GM19351 (cell line): Measurements from ENCODE around the gene ERBB3.
"Not testable (repeated sequence)": the region's sequence is repeated elsewhere in the genome, so short reads cannot be mapped to it uniquely, and the experiment has no call there.

Experiments used
- ATAC-seq: cut with Tn5 transposase; IDR thresholded peaks from one replicate; pipeline ENCODE4 v1.9.1; 2021; ENCODE audit warnings: mild to moderate bottlenecking, moderate library complexity; ENCODE audit not compliant: unreplicated experiment

Gene ERBB3

GRCh38 chr12:56079723-56080555 lies at the start of gene ERBB3:
Gene ERBB3, plus strand, starts transcription at chr12:56080165. Its CDS starts 136 bp downstream, at chr12:56080301.
- ATAC-seq: peak; percentile 33

- no peak for ATAC-seq
Measured at GRCh38 chr12:56031987-56032386, 48.0 kb upstream of the ERBB3 start.

GRCh38 chr12:56034586-56035332 lies 45.2 kb upstream of the ERBB3 start:
- ATAC-seq: no peak

GRCh38 chr12:56037161-56037560 lies 42.8 kb upstream of the ERBB3 start:
- ATAC-seq: no peak

GRCh38 chr12:56038022-56038655 lies 41.8 kb upstream of the ERBB3 start:
- no peak for ATAC-seq

- ATAC-seq: no peak
Measured at GRCh38 chr12:56040151-56040550, 39.8 kb upstream of the ERBB3 start.

- peak; percentile 7 for ATAC-seq
Measured at GRCh38 chr12:56040963-56041551, 38.9 kb upstream of the ERBB3 start.

- peak; percentile 94 for ATAC-seq
Measured at GRCh38 chr12:56041552-56042429, 38.2 kb upstream of the ERBB3 start, which contains the start of gene RPS26. Gene RPS26, plus strand, starts transcription at chr12:56041918. Its CDS starts 249 bp downstream, at chr12:56042167.

GRCh38 chr12:56042430-56042813 lies 37.5 kb upstream of the ERBB3 start:
- not testable (repeated sequence) for ATAC-seq

- no peak for ATAC-seq
Measured at GRCh38 chr12:56042843-56043242, 37.1 kb upstream of the ERBB3 start.

GRCh38 chr12:56046027-56046780 lies 33.8 kb upstream of the ERBB3 start:
- no peak for ATAC-seq

GRCh38 chr12:56053407-56053893 lies 26.5 kb upstream of the ERBB3 start:
- ATAC-seq: no peak

- not testable (repeated sequence) for ATAC-seq
Measured at GRCh38 chr12:56059964-56060363, 20.0 kb upstream of the ERBB3 start.

GRCh38 chr12:56061982-56062381 lies 18.0 kb upstream of the ERBB3 start:
- ATAC-seq: no peak

- ATAC-seq: no peak
Measured at GRCh38 chr12:56062996-56063395, 17.0 kb upstream of the ERBB3 start.

- no peak for ATAC-seq
Measured at GRCh38 chr12:56071648-56072047, 8.3 kb upstream of the ERBB3 start.

- no peak for ATAC-seq
Measured at GRCh38 chr12:56074396-56074795, 5.6 kb upstream of the ERBB3 start.

GRCh38 chr12:56077966-56078365 lies 2.0 kb upstream of the ERBB3 start:
- ATAC-seq: not testable (repeated sequence)

GRCh38 chr12:56078427-56078826 lies 1.5 kb upstream of the ERBB3 start:
- no peak for ATAC-seq
